Sciatic nerve (tissue), 2 donors: ENCODE results near the gene SOD3. TPM values are rescaled to one million over a fixed set of nuclear protein-coding genes. Genes with fewer than 3 reads are reported as not detected.

ENCODE experiments used
- ATAC-seq: fragments of 200-7000 bp; cut with Tn5 transposase; one replicate; pipeline ENCODE4 v1.9.1; 2020; ENCODE audit warnings: mild to moderate bottlenecking, moderate library complexity
- DNase-seq: peaks from one replicate; pipeline ENCODE4 v3.0.0-alpha.2; 2020; ENCODE audit warnings: low spot score
- intact Hi-C: fragments of 100-400 bp; cut with DNase I; formaldehyde crosslinking; loops from one replicate; pipeline ENCODE4 v1.14.2; 2022
- total RNA-seq: library from RNA; stranded (reverse); fragmentation: NEBNext Ultra II Directional; extraction: Animal tissue kit (Norgen Biotek cat#: 25700); gene quantifications from one replicate; pipeline ENCODE4 v1.2.1, GENCODE V29; 2021
- donor health status: DM: no; HTN: no; CAD: no.
- donor health status: DM: no; HTN: no; CAD: no.

Gene SOD3
- total RNA-seq, 1 donor from 2014 or later: 178 TPM

GRCh38 chr4:24835696-24836095, 40.3 kb downstream of the SOD3 start:
- intact Hi-C loops: no loop called here
- no peak for DNase-seq
- ATAC-seq: no peak

- ATAC-seq (no peak), DNase-seq (no peak)
- intact Hi-C loops: no loop called here
These were observed 41.4 kb downstream of the SOD3 start for GRCh38 chr4:24836661-24837242.

GRCh38 chr4:24837336-24837735, 42.0 kb downstream of the SOD3 start:
- intact Hi-C loops: no loop called here
- DNase-seq (no peak), ATAC-seq (no peak)

- intact Hi-C loops: no loop called here
- DNase-seq: no peak
- ATAC-seq: no peak
These were observed 42.4 kb downstream of the SOD3 start for GRCh38 chr4:24837781-24838180.

- ATAC-seq: peak; percentile 33
- DNase-seq: no peak
- intact Hi-C loops: no loop called here
These were observed 45.0 kb downstream of the SOD3 start for GRCh38 chr4:24840362-24840761.

GRCh38 chr4:24840826-24841543, 45.6 kb downstream of the SOD3 start:
- DNase-seq (no peak), ATAC-seq (no peak)
- intact Hi-C loops: no loop called here

GRCh38 chr4:24842356-24842755, 47.0 kb downstream of the SOD3 start:
- no peak for ATAC-seq

GRCh38 chr4:24843096-24843495, 47.7 kb downstream of the SOD3 start:
- intact Hi-C loops: no loop called here
- DNase-seq (no peak), ATAC-seq (no peak)

More at GRCh38 chr4:24842356-24842755, 47.0 kb downstream of the SOD3 start:
- intact Hi-C loops: no loop called here
- no peak for DNase-seq

GRCh38 chr4:24845132-24845531, 49.8 kb downstream of the SOD3 start:
- ATAC-seq: no peak
- DNase-seq: no peak
- intact Hi-C loops: no loop called here

GRCh38 chr4:24845902-24846301, 50.5 kb downstream of the SOD3 start:
- ATAC-seq (no peak), DNase-seq (no peak)
- intact Hi-C loops: no loop called here

- intact Hi-C loops: no loop called here
- no peak for ATAC-seq
- no peak for DNase-seq
These were observed 51.3 kb downstream of the SOD3 start for GRCh38 chr4:24846716-24847115.

GRCh38 chr4:24849351-24849750, 54.0 kb downstream of the SOD3 start:
- intact Hi-C loops: no loop called here
- DNase-seq: no peak
- ATAC-seq: no peak

- intact Hi-C loops: no loop called here
- DNase-seq (no peak), ATAC-seq (peak; percentile 83)
These were observed 54.4 kb downstream of the SOD3 start for GRCh38 chr4:24849756-24850155.

Other genes starting within 250 kb of the SOD3 start
- 131 TPM for gene DHX15, start 211.0 kb upstream of the SOD3 start, total RNA-seq
- 42.5 TPM for gene CCDC149, start 117.5 kb downstream of the SOD3 start, total RNA-seq
- 52.1 TPM for gene LGI2, start 235.4 kb downstream of the SOD3 start, total RNA-seq